Left colon (tissue), 2 donors: ENCODE data around the gene SPAG9. TPM values are rescaled to one million over a fixed set of nuclear protein-coding genes. Genes with fewer than 3 reads are reported as not detected.

ENCODE experiments used
- ATAC-seq: fragments of 200-7000 bp; cut with Tn5 transposase; one replicate; pipeline ENCODE4 v1.9.1; 2020; ENCODE audit warnings: mild to moderate bottlenecking, moderate library complexity
- DNase-seq, 2 donors: peaks; one replicate each; pipeline ENCODE4 v3.0.0-alpha.2; 2020
- intact Hi-C, 2 donors: fragments of 100-400 bp; cut with DNase I in 1 of 2; cut with micrococcal nuclease in 1 of 2; formaldehyde crosslinking; loops; one replicate each; pipeline versions ENCODE4 v1.11.2 to v1.14.0; 2022; cut with DNase I, micrococcal nuclease
- total RNA-seq, 2 donors: library from RNA; stranded (reverse); fragmentation: NEBNext Ultra II Directional; extraction: Animal tissue kit (Norgen Biotek cat#: 25700); gene quantifications; one replicate each; pipeline ENCODE4 v1.2.1, GENCODE V29; 2021
- donor health status: DM: no; HTN: no; CAD: no.
- donor health status: DM: yes; HTN: yes; CAD: no.

SPAG9 gene
- total RNA-seq, 2 donors from 2014 or later = 61.9 to 84.6 TPM

DNA sequence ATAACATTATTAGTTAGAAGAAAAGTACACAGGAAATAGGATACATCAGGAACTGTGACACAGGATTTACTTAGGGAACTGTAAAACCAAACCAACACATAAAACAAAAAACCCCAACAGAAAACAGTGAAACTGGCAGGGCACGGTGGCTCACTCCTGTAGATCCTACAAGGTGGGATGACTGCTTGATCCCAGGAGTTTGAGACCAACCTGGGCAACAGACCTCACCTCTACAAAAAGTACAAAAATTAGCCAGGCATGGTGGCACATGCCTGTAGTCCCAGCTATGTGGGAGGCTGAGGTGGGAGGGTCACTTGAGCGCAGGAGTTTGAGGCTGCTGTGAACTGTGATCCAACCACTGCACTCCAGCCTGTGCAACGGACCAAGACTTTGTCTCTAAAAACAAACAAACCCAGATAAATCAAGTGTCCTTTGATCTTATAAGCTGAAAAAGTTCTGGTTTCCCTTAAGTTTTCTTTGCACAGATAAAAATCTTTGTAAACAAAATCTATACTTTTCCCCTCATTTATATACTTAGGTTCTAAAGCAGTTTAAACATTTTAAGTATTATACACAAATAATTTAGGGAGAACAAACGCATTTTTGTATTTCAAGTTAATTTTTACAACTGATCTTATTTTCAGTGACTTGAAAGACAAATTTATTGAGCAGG, 143.0 kb downstream of the SPAG9 start:
- ATAC-seq (peak; percentile 29), DNase-seq (no peak)
- intact Hi-C loops = loop anchor here in 1 of 2 donors (10.0 kb wide), 1 partner anchor 233 kb away; no protein-coding TSS in a partner anchor

DNA sequence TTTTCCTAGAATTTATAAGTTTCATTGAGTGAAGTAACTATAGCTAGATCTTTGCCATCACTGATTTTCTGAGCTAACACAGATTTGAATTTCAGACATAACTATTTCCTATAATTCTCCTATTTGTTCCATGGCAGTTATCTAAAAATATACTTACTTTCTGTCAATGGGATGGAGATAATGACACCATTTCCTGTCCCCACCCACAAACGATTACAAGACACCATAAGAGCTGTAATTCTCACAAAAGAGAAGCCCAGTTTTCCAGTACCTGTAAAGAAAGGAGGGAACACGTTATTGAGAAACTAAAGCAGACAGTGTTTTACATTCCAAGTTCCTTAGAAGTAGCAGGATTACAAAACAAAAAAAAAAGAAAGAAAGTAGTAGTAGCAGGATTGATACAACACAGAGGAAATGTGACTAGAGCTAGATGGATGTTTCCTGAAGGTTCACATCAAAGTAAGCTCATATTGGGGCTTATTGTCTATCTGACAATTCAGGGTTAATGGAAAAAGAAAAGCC, 143.7 kb downstream of the SPAG9 start:
- DNase-seq = no peak
- no peak for ATAC-seq
- intact Hi-C loops = loop anchor here in 1 of 2 donors (10.0 kb wide), 1 partner anchor 232 kb away; no protein-coding TSS in a partner anchor

DNA sequence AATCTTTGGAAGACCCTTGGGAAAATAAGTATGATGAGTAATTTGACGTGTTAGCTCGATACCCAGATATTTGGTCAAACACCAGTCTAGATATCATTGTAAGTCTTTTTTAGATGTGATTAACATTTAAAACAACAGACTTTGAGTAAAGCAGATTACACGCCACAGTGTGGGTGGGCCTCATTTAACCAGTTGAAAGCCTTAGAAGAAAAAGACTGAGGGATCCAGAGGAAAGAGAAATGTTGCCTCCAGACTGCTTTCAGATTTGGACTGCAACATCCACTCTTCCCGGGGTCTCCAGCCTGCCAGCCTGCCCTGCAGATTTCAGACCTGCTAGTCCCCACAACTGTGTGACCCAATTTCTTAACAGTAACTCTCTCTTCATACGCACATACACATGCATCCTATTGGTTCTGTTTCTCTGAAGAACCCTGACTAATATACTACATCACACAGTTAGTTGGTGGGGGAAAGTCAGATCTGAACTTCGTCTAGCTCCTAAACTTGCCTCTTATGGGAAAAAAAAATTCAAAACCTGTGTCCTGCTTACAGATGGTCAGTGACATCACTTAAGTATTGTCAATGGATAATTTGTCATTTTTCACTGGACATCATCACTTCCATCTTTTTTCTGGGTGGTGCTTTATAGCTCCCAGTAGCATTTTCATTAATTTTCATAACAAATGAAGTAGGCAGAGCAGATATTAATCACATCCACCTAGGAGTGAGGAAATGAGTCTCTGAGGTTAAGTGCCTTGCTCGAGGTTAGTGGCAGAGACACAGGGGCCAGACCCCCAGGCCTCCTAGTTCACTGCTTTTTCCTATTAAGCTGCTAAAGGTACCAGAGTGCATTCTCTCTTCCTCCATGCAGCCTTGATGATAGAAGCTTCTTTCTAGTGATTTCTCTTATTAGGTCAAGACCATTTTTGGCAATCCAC, 146.8 kb downstream of the SPAG9 start:
- DNase-seq (no peak), ATAC-seq (no peak)
- intact Hi-C loops = loop anchor here in 1 of 2 donors (10.0 kb wide), 1 partner anchor 229 kb away; no protein-coding TSS in a partner anchor

DNA sequence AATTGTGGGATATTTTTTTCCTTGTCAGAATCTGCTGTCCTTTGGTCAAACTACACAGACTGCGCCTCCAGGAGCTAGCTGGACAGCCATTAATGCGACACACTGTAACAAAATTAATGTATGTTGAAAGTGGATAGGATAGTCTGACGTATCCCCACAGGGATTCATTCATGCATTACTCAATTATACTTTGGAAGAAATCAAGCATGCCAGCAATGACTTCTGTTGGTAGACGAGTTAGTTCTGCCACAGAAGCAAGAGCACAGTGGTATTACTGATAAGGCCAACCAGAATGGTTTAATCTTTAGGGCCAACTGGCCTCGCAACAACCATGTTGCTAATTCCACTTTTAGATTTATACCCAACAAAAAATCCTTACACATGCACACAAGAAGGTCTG, 148.1 kb downstream of the SPAG9 start:
- DNase-seq (no peak), ATAC-seq (no peak)
- intact Hi-C loops = loop anchor here in 1 of 2 donors (10.0 kb wide), 1 partner anchor 228 kb away; no protein-coding TSS in a partner anchor

DNA sequence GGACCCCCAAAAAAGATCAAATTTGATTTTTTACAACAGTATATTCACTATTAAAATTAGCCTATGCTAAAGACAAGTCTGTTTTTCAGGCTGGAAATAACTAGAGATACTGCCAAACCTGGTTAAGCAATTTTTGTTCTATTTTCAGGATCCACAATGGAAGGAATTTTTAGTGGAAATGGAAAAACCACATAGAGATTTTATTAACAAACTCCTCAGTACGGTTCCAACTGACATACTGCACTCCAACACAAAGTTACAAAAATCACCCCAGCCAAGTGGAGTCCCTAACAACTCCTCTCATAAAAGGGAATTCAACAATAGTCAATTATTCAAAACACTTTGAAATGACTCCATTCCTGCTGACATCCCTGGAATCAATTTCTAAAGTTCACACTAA, 152.9 kb downstream of the SPAG9 start:
- ATAC-seq = no peak
- intact Hi-C loops = no loop called here
- DNase-seq = no peak

DNA sequence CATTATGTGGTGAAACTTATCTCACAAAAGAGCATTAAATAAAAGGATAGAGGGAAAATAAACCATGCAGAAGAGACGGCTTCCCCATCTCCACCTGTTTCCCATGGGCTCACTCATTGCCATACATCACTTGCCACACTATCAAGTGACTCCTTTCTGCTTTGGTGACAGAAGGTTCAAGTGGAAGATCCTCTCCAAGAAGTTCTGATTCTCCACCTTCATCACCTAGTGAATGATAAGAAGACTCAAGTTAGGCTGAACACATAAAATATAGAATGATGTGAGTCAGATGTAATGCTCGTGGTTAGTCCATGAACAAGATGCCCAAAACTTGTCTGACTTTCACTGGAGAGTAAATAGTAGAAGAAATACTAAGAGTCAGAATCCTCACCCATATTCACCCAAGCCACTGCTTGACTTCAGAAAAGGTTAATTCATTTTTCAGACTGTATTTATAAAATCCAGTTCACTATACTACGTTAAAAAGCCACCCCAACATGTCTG, 154.5 kb downstream of the SPAG9 start:
- no peak for ATAC-seq
- intact Hi-C loops = no loop called here
- no peak for DNase-seq

DNA sequence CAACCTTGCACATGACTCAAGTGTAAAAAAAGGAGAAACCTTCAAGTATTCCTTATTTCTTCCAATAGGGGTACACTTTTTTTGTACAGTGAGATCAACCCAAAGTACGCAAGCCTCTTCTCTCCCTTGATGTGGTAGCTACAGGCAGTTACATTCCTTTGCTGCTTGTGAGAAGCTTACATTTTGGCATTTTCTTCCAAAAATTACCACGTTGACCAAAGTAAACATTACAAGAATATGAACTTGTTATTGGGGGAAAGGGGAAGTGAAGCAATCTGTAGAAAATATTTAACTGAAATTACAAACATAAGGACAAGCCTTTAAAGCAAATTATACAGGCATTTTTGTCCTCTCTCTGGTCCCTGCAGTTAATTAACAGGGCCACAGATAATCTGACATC, 157.5 kb downstream of the SPAG9 start:
- DNase-seq (no peak), ATAC-seq (no peak)
- intact Hi-C loops = no loop called here

DNA sequence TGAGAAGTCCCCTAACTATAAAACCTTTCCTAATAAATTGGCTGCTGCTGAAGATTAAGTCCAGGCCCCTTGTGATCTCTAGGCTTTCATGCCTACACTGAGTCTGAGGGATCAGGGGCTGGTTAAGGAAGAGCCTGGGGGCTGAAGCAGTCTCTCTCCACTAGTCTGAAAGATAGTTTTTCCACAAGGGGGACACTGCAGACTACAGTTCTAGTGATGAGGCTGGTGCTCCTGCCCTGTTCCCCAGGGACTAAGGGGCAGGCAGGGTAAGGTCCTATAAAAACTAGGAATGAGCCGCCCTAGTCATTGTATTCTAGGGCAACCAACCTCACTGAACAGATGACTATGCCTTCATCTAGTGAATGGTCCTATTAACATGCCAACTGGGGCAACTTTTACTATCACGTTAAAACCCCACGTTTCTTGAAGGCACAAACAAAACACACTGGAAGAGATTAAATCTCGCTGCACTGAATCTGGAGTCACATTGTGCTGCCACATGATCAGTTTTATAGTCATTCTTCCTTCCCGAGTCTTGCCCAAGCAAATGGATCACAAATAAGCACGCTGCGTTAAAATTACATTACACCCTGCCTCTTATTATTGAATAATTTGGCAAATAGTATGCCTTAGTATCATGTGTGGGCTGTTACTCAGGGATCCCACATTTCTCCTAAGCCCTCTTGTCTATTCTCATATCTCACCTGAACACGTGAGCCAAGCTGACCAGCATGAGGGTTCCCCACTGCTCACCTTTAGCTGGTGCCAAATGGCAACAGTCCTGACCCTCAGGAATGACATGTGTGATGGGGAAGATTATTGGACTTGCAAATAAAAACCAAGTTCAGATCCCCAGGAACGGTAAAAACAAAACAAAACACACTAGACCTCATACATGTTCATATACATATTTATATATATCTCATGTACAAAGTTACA, 159.1 kb downstream of the SPAG9 start:
- DNase-seq (no peak), ATAC-seq (no peak)
- intact Hi-C loops = no loop called here

DNA sequence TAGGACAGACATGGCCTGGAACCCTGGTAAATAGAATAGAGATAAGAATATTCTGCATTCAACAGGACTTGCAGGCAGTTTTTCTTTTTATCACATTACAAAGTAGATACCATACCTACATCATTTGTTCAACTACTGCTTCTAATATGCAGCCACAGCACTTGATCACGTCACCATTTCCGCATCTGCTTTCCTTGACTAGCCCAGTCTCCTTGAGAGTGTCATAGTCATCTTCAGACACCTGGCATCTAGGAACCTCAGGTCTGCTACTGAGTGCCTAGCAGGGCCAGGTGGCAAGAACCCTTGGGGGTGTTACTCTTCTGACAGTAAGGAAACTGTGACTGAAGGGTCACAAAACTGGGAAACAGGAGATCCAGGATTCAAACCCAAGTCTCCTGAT, 161.3 kb downstream of the SPAG9 start:
- DNase-seq (no peak), ATAC-seq (no peak)
- intact Hi-C loops = loop anchor here (5.0 to 10.0 kb wide), 3 partner anchors 102 to 175 kb away; no protein-coding TSS in a partner anchor

DNA sequence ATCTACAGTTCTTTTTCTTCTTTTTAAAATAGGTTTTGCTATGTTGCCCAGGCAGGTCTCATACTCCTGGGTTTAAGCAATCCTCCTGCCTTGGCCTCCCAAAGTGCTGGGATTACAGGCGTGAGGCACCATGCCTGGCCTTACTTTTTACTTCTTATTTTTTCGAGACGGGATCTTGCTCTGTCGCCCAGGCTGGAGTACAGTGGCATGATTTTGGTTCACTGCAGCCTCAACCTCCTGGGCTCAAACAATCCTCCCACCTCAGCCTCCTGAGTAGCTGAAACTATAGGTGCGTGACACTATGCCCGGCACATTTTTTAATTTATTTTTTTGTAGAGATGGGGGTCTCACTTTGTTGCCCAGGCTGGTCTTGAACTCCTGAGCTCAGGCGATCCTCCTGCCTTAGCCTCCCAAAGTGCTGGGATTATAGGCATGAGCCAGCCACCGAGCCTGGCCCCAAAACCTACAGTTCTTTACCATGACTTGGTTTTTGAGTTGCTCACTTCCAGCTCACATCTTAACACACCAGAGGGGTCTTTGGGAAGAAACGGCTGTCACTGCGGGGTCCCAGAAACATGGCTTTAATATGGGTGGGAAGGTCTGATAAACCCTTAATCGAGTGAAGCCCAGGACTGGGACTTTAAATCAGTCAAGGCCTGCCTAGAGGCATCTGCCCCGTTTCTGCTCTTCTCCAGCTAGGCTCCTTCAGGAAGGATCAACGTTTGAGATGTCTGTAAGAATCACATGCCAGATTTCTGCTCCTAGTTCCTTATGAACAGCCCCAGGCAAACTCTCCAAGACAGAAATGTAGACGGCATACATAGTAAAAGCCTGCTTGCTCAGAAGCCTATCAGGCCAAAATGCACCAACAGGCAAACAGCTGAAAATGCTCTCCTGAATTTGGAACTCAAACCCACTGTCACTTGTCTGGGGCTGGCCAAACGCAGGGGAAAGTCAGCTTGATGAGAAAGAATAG, 162.8 kb downstream of the SPAG9 start:
- no peak for ATAC-seq
- DNase-seq = no peak
- intact Hi-C loops = loop anchor here (5.0 to 10.0 kb wide), 3 partner anchors 101 to 173 kb away; no protein-coding TSS in a partner anchor

DNA sequence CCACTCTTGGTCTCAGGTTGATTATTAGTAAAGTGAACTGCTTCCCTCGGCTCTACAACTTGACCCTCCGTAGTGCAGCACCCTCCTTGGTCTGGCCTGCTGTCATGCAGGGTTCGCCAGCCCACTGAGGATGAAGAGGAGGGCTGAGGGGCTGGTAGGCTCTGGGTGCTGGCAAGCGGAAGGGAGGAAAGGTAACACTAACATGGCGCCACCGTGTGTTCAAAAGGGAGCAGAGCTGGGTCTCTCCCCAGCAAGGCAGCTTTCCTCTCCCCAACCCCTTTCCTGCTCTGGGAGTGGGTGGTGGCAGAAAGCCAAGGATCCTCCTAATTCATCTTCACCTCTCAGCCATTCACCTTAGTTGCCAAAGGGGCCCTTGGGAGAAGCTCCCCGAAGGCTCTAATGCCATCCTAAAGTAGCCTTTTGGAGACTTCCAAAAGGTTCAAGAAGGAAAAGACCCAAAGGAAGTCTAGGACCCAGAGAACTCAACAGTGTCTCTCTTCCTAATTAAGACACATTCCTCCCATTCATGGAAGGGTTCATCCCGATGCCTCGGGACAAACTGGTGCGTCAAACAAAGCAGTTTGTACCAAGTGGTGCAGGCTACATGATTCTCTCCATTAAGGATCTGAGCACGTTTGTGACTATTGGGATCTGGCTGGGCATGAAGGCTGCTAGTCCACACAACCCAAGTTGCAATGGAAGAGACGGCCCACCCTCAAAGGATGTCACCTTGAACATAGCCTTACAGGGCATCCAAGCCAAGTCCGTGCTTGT, 163.7 kb downstream of the SPAG9 start:
- DNase-seq (peak; percentile 49 to 76), ATAC-seq (peak; percentile 54)
- intact Hi-C loops = loop anchor here (5.0 to 10.0 kb wide), 3 partner anchors 100 to 172 kb away; no protein-coding TSS in a partner anchor

DNA sequence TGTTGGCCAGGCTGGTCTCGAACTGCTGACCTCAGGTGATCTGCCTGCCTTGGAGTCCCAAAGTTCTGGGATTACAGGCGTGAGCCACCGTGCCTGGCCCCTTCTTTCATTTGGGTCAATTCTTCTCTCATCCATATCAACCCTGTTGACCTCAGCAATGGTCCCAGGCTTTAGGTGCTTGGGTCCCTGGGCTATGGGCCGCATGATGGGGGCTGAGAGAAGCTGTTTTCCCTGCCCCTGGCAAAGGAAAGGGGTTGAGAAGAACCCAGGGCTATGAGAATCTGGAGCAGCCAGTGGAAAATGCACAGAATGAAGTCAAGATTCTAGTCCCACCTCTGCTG, 164.3 kb downstream of the SPAG9 start:
- no peak for DNase-seq
- no peak for ATAC-seq
- intact Hi-C loops = loop anchor here (5.0 to 10.0 kb wide), 3 partner anchors 99 to 172 kb away; no protein-coding TSS in a partner anchor

DNA sequence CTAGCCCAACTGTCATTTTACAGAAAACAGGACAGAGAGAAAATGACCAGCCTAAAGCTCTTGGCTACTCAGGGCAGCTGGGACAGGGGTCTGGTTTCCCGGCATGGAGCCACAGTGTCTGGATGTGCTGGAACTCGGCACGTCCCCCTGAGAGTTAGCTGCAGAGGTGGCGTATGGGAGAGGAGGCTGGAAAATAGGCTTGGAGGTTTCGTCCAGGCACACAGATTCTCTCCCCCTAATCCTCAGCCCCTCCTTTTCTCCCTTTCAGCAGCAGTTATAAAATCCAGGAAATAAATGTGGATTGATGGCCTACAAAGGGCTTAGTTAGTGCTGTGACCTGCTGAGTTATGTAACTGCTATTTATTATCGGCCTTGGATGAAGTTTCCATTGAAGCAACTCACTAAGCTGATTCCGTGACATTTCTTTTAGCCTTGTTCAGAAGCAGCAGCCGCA, 165.0 kb downstream of the SPAG9 start:
- DNase-seq (no peak), ATAC-seq (peak; percentile 23)
- intact Hi-C loops = loop anchor here (5.0 to 10.0 kb wide), 3 partner anchors 98 to 171 kb away; no protein-coding TSS in a partner anchor

DNA sequence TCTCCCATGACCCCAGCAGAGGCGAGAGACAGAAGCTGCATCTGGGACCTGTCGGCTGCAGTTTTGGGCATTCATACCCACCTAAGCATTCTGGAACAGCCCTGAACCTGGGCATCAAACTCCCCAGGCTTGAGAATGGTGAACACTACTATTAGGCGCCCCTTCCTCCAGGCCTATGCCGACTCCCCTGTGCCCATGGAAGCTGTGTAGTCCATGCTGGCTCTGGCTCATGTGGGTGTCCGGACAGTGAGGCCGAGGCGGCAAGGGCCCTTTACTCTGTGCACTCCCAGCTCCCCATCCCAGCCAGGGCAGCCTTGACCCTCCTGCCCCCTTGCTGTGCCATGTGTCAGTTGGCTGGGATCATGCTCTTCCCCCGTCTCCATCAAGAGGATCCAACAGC, 165.5 kb downstream of the SPAG9 start:
- intact Hi-C loops = loop anchor here (5.0 to 10.0 kb wide), 3 partner anchors 98 to 170 kb away; no protein-coding TSS in a partner anchor
- DNase-seq = no peak

DNA sequence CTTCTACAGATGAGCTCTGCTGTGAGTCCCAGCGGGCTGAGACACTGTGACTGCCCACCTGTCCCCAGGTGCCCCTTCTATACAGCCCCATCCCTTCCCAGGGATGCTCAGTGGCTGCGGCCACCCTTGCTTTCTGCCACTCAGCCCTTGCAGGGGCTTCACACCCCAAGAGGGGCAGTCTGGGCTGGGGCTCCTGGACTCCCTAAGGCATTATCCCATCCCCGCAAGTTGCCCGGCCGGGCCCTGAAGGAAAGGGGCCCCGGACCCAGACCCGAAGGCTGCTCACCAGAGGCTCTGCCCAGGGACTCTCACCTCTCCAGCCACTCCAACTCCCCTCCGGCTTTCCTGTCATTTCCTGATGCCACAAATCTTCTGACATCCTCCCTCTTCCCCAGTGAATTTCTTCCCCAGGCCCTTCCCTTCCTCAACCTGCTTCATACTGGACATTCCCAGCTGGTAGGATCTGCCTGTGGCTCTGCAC, 166.0 kb downstream of the SPAG9 start:
- intact Hi-C loops = loop anchor here (5.0 to 10.0 kb wide), 3 partner anchors 97 to 170 kb away; no protein-coding TSS in a partner anchor
- ATAC-seq = no peak
- no peak for DNase-seq

More for the DNA sequence above, 165.5 kb downstream of the SPAG9 start:
- no peak for ATAC-seq
